ENCODE results near the gene STK17B. TPM values are rescaled to one million over a fixed set of nuclear protein-coding genes. Genes with fewer than 3 reads are reported as not detected.
A peak's percentile ranks its signal among the peaks of the same experiment; 100 is the strongest.

The STK17B gene
- total RNA-seq, 3 donors from 2014 or later, result 30.3 to 55.7 (median 55.1) TPM

GRCh38 chr2:196159221-196159892 is 12.0 kb downstream of the STK17B start:
- peak; percentile 9 for ATAC-seq
- intact Hi-C loops (cut with DNase I, micrococcal nuclease), result no loop called here

DNA sequence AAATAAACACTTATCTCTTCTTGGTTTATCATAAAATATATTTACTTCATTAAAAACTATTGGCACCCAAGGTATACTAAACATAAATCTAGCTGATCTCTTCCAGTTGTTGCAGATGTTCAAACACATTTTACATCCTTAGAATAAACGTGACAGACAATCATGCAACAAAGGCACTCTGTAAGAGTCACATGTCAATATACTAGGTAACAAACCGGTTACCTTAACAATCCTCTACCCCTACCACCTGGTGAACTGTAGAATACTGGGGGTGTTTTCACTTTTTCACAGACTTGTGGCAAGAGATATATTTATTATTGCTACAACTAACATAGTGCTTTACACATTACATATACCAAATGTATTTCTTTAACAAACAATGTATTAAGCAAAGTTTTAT is 15.8 kb downstream of the STK17B start:
- no peak for TF ChIP-seq CTCF (IDR thresholded peaks at IDR 0.05)
- Histone ChIP-seq H3K4me1 (ENCODE audit: low read depth) (no peaks in the 10 kb centered on the region), H3K36me3 (ENCODE audit: low read depth) (no peaks in the 10 kb centered on the region), H3K9me3 (no peaks in the 10 kb centered on the region), H3K4me3 (no peak overlapping the region)
- ATAC-seq, result no peak
- intact Hi-C loops (cut with DNase I, micrococcal nuclease), result no loop called here
- DNase-seq, result no peak

More at GRCh38 chr2:196159221-196159892, 12.0 kb downstream of the STK17B start:
- Histone ChIP-seq H3K9me3 (no peaks in the 10 kb centered on the region), H3K36me3 (ENCODE audit: low read depth) (no peaks in the 10 kb centered on the region), H3K4me1 (ENCODE audit: low read depth) (no peaks in the 10 kb centered on the region), H3K4me3 (no peak overlapping the region)
- no peak for DNase-seq
- no peak for TF ChIP-seq CTCF (IDR thresholded peaks at IDR 0.05)

DNA sequence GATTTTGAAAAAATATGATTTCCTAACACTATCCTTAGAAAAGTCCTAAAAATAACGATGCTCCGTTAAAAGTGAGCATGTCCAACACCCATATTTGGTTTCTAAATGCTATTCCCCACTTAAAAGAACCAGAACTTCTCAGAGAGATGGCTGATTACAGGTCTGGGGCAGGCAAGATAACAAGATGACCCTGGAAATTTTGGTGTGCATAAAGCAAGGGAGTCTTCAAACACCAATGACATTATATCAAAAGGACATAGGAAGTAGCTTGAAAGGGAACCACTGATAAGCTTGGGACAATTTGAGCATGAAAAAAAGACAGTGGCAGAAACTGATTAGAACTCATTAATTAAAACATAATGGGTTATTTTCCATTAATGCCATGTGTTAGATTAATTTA is 17.9 kb downstream of the STK17B start:
- H3K4me1 ChIP-seq (ENCODE audit: low read depth), result no peaks in the 10 kb centered on the region
- ATAC-seq (no peak), DNase-seq (no peak)
- no peak for TF ChIP-seq CTCF (IDR thresholded peaks at IDR 0.05)
- intact Hi-C loops (cut with DNase I, micrococcal nuclease), result no loop called here
- H3K4me3 ChIP-seq, result no peak overlapping the region
- no peaks in the 10 kb centered on the region for H3K9me3 ChIP-seq
- no peaks in the 10 kb centered on the region for H3K36me3 ChIP-seq (ENCODE audit: low read depth)

GRCh38 chr2:196149948-196150347 is 21.4 kb downstream of the STK17B start:
- no peak for DNase-seq
- no peak overlapping the region for H3K4me3 ChIP-seq
- TF ChIP-seq CTCF (IDR thresholded peaks at IDR 0.05), result no peak
- peaks cover 3% of the 10 kb centered on the region for H3K36me3 ChIP-seq (ENCODE audit: low read depth)
- no peak for ATAC-seq
- intact Hi-C loops (cut with DNase I, micrococcal nuclease), result no loop called here
- no peaks in the 10 kb centered on the region for H3K9me3 ChIP-seq
- H3K4me1 ChIP-seq (ENCODE audit: low read depth), result peaks cover 8% of the 10 kb centered on the region

DNA sequence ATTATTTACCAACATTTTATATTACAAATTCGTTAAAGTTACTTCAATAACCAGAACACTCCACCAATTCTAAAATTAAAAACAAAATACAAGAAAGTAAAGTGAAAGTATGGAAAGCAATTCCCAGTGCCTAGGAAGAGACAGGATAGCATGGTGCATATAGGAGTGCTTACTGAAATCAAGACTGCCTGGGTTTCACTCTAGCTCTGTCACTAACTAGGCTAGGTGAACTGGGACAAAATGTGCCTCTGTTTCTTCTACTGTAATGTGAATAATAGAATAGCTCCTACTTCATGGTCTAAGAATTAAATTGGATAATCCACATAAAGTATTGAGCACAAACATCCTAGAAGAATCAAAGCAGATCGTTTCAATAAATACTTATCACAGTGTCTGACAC is 22.6 kb downstream of the STK17B start:
- peaks cover 14% of the 10 kb centered on the region for H3K4me1 ChIP-seq (ENCODE audit: low read depth)
- H3K4me3 ChIP-seq, result no peak overlapping the region
- no peaks in the 10 kb centered on the region for H3K9me3 ChIP-seq
- no peak for TF ChIP-seq CTCF (IDR thresholded peaks at IDR 0.05)
- intact Hi-C loops (cut with DNase I, micrococcal nuclease), result no loop called here
- peaks cover 3% of the 10 kb centered on the region for H3K36me3 ChIP-seq (ENCODE audit: low read depth)
- DNase-seq (no peak), ATAC-seq (no peak)

- Histone ChIP-seq H3K4me3 (no peak overlapping the region), H3K4me1 (ENCODE audit: low read depth) (peaks cover 14% of the 10 kb centered on the region), H3K9me3 (no peaks in the 10 kb centered on the region), H3K36me3 (ENCODE audit: low read depth) (peaks cover 3% of the 10 kb centered on the region)
- intact Hi-C loops (cut with DNase I, micrococcal nuclease), result no loop called here
- ATAC-seq, result no peak
- no peak for DNase-seq
- no peak for TF ChIP-seq CTCF (IDR thresholded peaks at IDR 0.05)
Observed at GRCh38 chr2:196145256-196145655, 26.1 kb downstream of the STK17B start.
